CD4-positive, alpha-beta memory T cell (primary cell): Measurements from ENCODE around the gene GTF3C1. TPM values are rescaled to one million over a fixed set of nuclear protein-coding genes. Genes with fewer than 3 reads are reported as not detected.

ENCODE experiments used
- CTCF ChIA-PET: fragments of 350-600 bp; sonication (Branson Sonifier 250); formaldehyde crosslinking; loops from one replicate; lab custom pipeline; 2021; ENCODE audit warnings: inconsistent platforms; ENCODE audit not compliant: partially characterized antibody; lab: Charles Lee
- POLR2A ChIA-PET: fragments of 350-600 bp; sonication (Branson Sonifier 250); formaldehyde crosslinking; loops from one replicate; lab custom pipeline; 2021; ENCODE audit not compliant: partially characterized antibody; lab: Charles Lee
- DNase-seq, 5 donors: peaks; one replicate each; pipeline versions ENCODE4 v3.0.0 to v3.0.0-alpha.2; 2020 to 2022; ENCODE audit warnings: mixed read lengths in 1 of 5
- H3K27ac ChIP-seq: one replicate; pipeline ENCODE4 v1.7.0; 2013; ENCODE audit warnings: low read depth, low read length
- H3K27me3 ChIP-seq: 2 replicates; pipeline ENCODE4 v1.7.0; 2013; ENCODE audit warnings: mild to moderate bottlenecking, low read length, moderate library complexity; ENCODE audit not compliant: insufficient read depth
- H3K36me3 ChIP-seq: 2 replicates; pipeline ENCODE4 v1.7.0; 2013; ENCODE audit warnings: mild to moderate bottlenecking, low read length, moderate library complexity; ENCODE audit not compliant: insufficient read depth
- H3K4me1 ChIP-seq: 2 replicates; pipeline ENCODE4 v1.7.0; 2013; ENCODE audit warnings: mild to moderate bottlenecking, low read length, moderate library complexity; ENCODE audit not compliant: insufficient read depth
- H3K4me3 ChIP-seq, 2 donors: one replicate each; pipeline ENCODE4 v1.7.0; 2013; ENCODE audit warnings: low read length in 2 of 2, mild to moderate bottlenecking in 1 of 2
- H3K9me3 ChIP-seq, 2 donors: one replicate each; pipeline ENCODE4 v1.7.0; 2013; ENCODE audit warnings: low read length in 2 of 2, control low read depth in 1 of 2; ENCODE audit not compliant: control insufficient read depth in 1 of 2
- H3K27ac Mint-ChIP-seq, 7 donors: one replicate each; pipeline ENCODE4 v1.8.0; 2020 to 2021; ENCODE audit warnings: mixed read lengths in 7 of 7, mild to moderate bottlenecking in 6 of 7, inconsistent platforms in 3 of 7, moderate library complexity in 3 of 7
- H3K27me3 Mint-ChIP-seq, 2 donors: one replicate each; pipeline ENCODE4 v1.8.0; 2020 to 2021; ENCODE audit warnings: mixed read lengths in 2 of 2
- H3K36me3 Mint-ChIP-seq, 2 donors: one replicate each; pipeline ENCODE4 v1.8.0; 2020 to 2021; ENCODE audit warnings: mixed read lengths in 2 of 2, inconsistent platforms in 1 of 2, mild to moderate bottlenecking in 1 of 2
- H3K4me1 Mint-ChIP-seq, 4 donors: one replicate each; pipeline ENCODE4 v1.8.0; 2020 to 2021; ENCODE audit warnings: mixed read lengths in 4 of 4, mild to moderate bottlenecking in 1 of 4
- H3K4me3 Mint-ChIP-seq, 8 donors: one replicate each; pipeline ENCODE4 v1.8.0; 2020 to 2021; ENCODE audit warnings: mixed read lengths in 8 of 8, mild to moderate bottlenecking in 7 of 8, moderate library complexity in 6 of 8, inconsistent platforms in 3 of 8
- H3K9me3 Mint-ChIP-seq, 8 donors: one replicate each; pipeline ENCODE4 v1.8.0; 2020 to 2021; ENCODE audit warnings: mixed read lengths in 8 of 8, mild to moderate bottlenecking in 5 of 8, inconsistent platforms in 3 of 8, moderate library complexity in 1 of 8
- intact Hi-C: fragments of 100-400 bp; cut with micrococcal nuclease; formaldehyde crosslinking; loops from one replicate; pipeline ENCODE4 v1.15.1; 2023
- polyA plus RNA-seq, 2 donors: library from polyadenylated mRNA; unstranded; fragments of 300-500 nt; fragmentation: Illumina TruSeq; gene quantifications; one replicate each; pipeline ENCODE4 v1.2.3, GENCODE V29; 2021
- total RNA-seq, 2 experiments: library from RNA; stranded (reverse); gene quantifications; one replicate each; pipeline ENCODE4 v1.2.3, GENCODE V29; 2021

GTF3C1 gene
- total and polyA plus RNA-seq, 4 experiments from 2014 or later: 4.8 to 53.1 (median 39.5) TPM

DNA sequence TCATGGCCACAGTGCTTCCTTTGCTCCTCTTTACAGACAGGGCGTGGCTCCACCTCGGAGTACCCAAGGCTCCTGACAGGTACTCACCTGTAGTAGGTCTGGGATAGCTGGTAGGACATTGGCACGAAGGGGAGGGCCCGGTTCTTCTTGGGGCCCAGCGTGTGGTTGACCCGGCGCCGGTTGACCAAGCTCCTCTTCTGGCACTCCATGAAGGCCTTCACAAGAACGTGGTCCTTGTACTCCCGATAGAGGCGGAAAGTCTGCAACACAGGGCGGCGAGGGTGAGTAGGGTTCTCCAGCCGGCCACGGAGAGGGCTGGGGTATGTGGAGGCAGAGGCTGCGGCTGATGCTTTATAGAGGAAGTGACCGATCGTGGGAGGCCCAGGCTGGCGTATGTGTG is 78.1 kb downstream of the GTF3C1 start:
- Mint-ChIP-seq H3K4me1 (peaks cover 0 to under 1% (median 0%) of the 10 kb centered on the region in 4 donors), H3K9me3 (no peaks in the 10 kb centered on the region), H3K27me3 (no peaks in the 10 kb centered on the region), H3K4me3 (no peak overlapping the region), H3K36me3 (peaks cover 70 to 88% of the 10 kb centered on the region in 2 donors), H3K27ac (no peak overlapping the region)
- H3K36me3 ChIP-seq: peaks cover 55% of the 10 kb centered on the region
- H3K27ac ChIP-seq: no peak overlapping the region
- no peak overlapping the region for H3K4me3 ChIP-seq
- intact Hi-C loops: no loop called here
- ChIA-PET POLR2A (no interaction called here), CTCF (no interaction called here)
- no peak for DNase-seq
- H3K9me3 ChIP-seq: no peaks in the 10 kb centered on the region
- no peaks in the 10 kb centered on the region for H3K27me3 ChIP-seq
- H3K4me1 ChIP-seq: no peaks in the 10 kb centered on the region

DNA sequence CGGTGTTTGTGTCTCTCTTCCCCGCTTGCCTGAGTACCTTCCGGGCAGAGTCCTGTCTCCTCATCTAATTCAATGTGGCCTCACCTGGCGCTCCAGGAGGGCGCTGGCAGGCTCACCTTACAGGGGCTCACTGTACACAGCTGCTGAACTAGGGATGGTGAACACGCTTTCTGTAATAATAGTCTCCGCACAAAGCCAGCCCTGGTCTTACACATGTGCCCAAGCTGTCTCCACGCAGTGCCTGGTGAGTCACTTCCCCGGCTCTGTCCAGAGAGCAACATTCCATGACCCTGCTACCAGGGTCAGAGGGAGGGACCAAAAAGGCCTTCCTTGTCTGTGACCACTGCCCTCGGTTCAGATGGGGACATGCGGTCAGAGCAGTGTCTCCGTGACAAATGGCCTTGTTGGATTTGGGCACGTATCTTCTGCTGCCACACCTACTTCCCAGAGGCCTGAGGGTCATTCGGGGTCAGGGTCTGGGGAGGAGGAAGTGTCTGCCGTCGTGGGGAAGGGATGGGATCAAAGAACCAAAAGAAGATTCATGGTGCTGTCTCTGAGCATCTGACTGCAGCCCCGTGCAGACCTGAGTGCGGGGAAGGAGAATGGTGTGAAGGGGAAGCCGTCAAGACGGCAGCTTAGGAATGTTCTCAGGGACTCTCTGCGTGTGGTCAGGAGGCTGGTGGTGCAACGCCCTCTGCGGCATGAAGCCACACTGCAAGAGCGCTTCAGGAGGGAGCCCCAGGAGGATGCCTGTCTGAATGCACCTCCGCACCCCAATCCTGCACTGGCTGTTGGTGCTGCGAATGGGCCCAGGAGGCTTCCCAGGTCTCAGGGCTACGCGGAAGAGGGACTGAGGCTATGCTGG is 78.9 kb downstream of the GTF3C1 start:
- Histone ChIP-seq H3K36me3 (peaks cover 52% of the 10 kb centered on the region), H3K27ac (no peak overlapping the region), H3K4me1 (no peaks in the 10 kb centered on the region), H3K27me3 (no peaks in the 10 kb centered on the region), H3K9me3 (no peaks in the 10 kb centered on the region), H3K4me3 (no peak overlapping the region)
- POLR2A ChIA-PET: no interaction called here
- Mint-ChIP-seq H3K4me1 (peaks cover 3 to 8% (median 7%) of the 10 kb centered on the region in 4 donors), H3K27me3 (no peaks in the 10 kb centered on the region), H3K4me3 (no peak overlapping the region), H3K9me3 (no peaks in the 10 kb centered on the region), H3K36me3 (peaks cover 69 to 88% of the 10 kb centered on the region in 2 donors), H3K27ac (peak overlapping the region in 2 of 7 donors; percentile 82 to 85)
- CTCF ChIA-PET: no interaction called here
- intact Hi-C loops: no loop called here
- DNase-seq: no peak

GRCh38 chr16:27468941-27469531 is 80.7 kb downstream of the GTF3C1 start:
- ChIA-PET CTCF (no interaction called here), POLR2A (no interaction called here)
- Histone ChIP-seq H3K27ac (no peak overlapping the region), H3K4me1 (peaks cover 9% of the 10 kb centered on the region), H3K9me3 (no peaks in the 10 kb centered on the region), H3K27me3 (no peaks in the 10 kb centered on the region), H3K36me3 (peaks cover 46% of the 10 kb centered on the region), H3K4me3 (no peak overlapping the region)
- no peaks in the 10 kb centered on the region for H3K9me3 Mint-ChIP-seq
- H3K27ac Mint-ChIP-seq: peak overlapping the region in 2 of 7 donors; percentile 42 to 76
- intact Hi-C loops: no loop called here
- peaks cover 9 to 25% (median 18%) of the 10 kb centered on the region in 4 donors for H3K4me1 Mint-ChIP-seq
- peaks cover 64 to 81% of the 10 kb centered on the region in 2 donors for H3K36me3 Mint-ChIP-seq
- no peaks in the 10 kb centered on the region for H3K27me3 Mint-ChIP-seq
- no peak overlapping the region for H3K4me3 Mint-ChIP-seq
- no peak for DNase-seq

DNA sequence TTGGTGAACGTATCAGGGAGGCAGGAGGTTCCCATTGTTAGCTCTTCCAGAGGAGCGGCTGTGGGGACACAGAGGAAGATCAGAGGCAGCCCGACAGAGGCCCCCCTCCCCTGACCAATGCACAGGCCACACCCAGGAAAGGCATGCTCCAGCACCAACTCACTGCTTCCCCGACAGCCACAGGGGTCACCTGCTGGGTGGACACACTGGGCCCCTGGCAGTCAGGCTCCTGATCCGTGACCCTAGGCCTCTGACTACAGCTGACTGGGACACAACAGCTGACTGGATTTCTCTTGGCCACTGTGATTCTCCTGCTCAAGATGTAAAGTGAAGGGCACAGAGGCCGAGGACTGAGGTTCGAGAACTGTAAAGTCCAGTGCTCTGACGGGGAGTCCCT is 84.2 kb downstream of the GTF3C1 start:
- Mint-ChIP-seq H3K4me3 (peak overlapping the region in 2 of 8 donors; percentile 6 to 20), H3K27me3 (no peaks in the 10 kb centered on the region), H3K9me3 (no peaks in the 10 kb centered on the region), H3K4me1 (peaks cover 16 to 51% (median 34%) of the 10 kb centered on the region in 4 donors), H3K36me3 (peaks cover 52 to 62% of the 10 kb centered on the region in 2 donors), H3K27ac (peak overlapping the region; percentile 72 to 95 (median 88))
- DNase-seq: no peak
- H3K4me1 ChIP-seq: peaks cover 42% of the 10 kb centered on the region
- H3K27me3 ChIP-seq: no peaks in the 10 kb centered on the region
- no peak overlapping the region for H3K27ac ChIP-seq
- no peaks in the 10 kb centered on the region for H3K9me3 ChIP-seq
- POLR2A ChIA-PET: interaction anchor here (1.2 to 4.3 kb wide), 3 partner anchors 14 to 19 kb away, joined by 4 to 24 read pairs (median 4); no protein-coding TSS in a partner anchor
- CTCF ChIA-PET: interaction anchor here (1.1 kb wide), 1 partner anchor 90 kb away, joined by 3 read pairs; no protein-coding TSS in a partner anchor
- intact Hi-C loops: no loop called here
- H3K36me3 ChIP-seq: peaks cover 39% of the 10 kb centered on the region
- H3K4me3 ChIP-seq: no peak overlapping the region

DNA sequence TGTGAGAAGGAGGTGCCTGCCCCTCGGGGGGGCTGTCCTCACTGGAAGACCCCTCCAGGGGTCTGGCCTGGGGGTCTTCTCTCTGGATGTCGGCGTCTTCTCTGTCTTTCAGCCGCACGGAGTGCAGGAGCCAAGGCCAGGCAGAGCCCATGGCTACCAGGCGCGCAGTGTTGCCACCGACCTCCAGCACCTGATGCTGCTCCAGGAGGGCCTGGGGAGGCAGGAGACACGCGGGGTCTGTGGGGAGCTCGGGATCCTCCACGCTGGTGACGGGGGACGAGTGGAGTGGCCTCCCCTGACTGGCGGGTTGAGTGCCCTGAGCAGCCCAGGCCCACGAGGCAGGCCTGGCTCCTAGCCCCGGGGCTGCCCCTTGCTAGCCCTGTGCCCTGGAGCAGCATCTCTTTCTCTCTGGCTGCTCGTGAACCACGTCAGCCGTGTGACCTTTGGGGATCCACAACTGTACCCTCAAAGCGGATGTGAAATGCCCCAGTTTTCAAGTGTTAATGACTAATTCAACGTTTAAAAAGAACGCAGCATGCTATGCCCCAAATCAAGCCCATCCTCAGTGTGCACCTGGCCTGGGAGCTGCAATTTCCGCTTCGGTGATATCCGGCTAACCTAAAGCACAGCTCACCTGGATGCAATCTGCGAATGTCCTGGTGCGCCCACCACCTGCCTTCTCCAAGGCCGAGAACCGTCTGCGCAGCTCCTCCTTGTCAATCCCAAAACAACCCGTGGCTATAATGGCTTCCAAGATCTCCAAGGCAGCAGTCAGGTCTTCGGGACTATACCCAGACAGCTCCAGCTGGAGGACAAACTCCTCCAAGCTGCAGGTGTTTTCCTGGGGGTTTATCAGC is 84.9 kb downstream of the GTF3C1 start:
- CTCF ChIA-PET: interaction anchor here (1.1 to 3.9 kb wide), 3 partner anchors 13 to 295 kb away, joined by 3 to 21 read pairs (median 4); no protein-coding TSS in a partner anchor
- Mint-ChIP-seq H3K27me3 (no peaks in the 10 kb centered on the region), H3K36me3 (peaks cover 46 to 57% of the 10 kb centered on the region in 2 donors), H3K4me1 (peaks cover 16 to 52% (median 36%) of the 10 kb centered on the region in 4 donors), H3K27ac (peak overlapping the region; percentile 72 to 95 (median 88)), H3K9me3 (no peaks in the 10 kb centered on the region), H3K4me3 (peak overlapping the region in 4 of 8 donors; percentile 20 to 48 (median 34))
- POLR2A ChIA-PET: interaction anchor here (1.2 to 4.3 kb wide), 9 partner anchors 13 to 291 kb away, joined by 3 to 24 read pairs (median 4); partner anchors contain the start of gene IL21R
- H3K27ac ChIP-seq: peak overlapping the region; percentile 27
- peaks cover 33% of the 10 kb centered on the region for H3K36me3 ChIP-seq
- no peaks in the 10 kb centered on the region for H3K9me3 ChIP-seq
- intact Hi-C loops: no loop called here
- no peaks in the 10 kb centered on the region for H3K27me3 ChIP-seq
- H3K4me1 ChIP-seq: peaks cover 48% of the 10 kb centered on the region
- no peak overlapping the region for H3K4me3 ChIP-seq
- DNase-seq: peak in 1 of 5 donors; percentile 29

DNA sequence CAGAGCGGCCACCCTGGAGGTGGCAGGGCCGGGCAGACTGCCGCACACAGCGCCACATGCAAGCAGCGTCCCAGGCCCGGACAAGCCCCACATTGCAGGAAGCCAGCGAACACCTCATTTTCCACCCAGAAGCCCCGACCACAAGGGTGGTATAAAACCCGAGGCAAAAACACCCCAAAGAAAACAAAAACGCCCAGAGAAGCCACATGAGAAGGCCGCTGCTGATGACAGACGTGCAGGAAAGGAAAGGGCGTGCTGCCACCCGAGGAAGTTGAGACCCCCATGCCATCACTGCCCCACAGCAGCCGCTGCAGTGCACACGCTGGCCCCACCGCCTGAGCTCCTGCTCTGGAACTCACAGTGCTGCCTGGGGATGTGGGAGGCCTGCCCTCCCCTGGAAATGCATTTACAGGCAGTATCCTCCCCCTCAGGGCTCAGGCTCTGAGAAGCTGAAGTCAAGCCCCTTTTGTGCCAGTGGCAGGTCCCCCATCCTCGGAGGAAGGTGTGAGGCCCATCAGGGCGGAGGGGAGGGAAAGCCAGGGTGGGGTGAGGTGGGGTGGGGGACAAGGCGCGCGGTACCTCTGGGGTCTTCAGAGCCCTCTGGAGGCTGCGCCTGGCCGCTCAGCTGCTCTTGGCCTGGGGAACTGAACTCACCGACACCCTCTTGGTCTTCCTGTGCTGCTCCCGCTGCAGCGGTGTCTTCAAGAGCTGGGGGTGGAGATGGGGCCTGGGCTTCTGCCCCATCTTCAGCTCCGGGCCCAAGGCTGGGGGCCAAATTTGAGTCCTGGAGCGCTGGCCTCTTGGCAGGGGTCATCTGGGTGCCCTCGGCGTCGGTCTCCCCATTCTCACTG is 85.7 kb downstream of the GTF3C1 start:
- CTCF ChIA-PET: interaction anchor here (1.1 to 3.9 kb wide), 5 partner anchors 12 to 294 kb away, joined by 3 to 21 read pairs (median 4); no protein-coding TSS in a partner anchor
- Mint-ChIP-seq H3K9me3 (no peaks in the 10 kb centered on the region), H3K27ac (peak overlapping the region; percentile 85 to 97 (median 94)), H3K4me1 (peaks cover 22 to 57% (median 41%) of the 10 kb centered on the region in 4 donors), H3K36me3 (peaks cover 42 to 53% of the 10 kb centered on the region in 2 donors), H3K27me3 (no peaks in the 10 kb centered on the region), H3K4me3 (peak overlapping the region; percentile 59 to 81 (median 71))
- DNase-seq: peak; percentile 69 to 80 (median 77)
- POLR2A ChIA-PET: interaction anchor here (0.9 to 4.3 kb wide), 13 partner anchors 12 to 290 kb away, joined by 3 to 24 read pairs (median 4); partner anchors contain the start of genes GTF3C1, IL21R, KATNIP and KDM8
- no peaks in the 10 kb centered on the region for H3K9me3 ChIP-seq
- peak overlapping the region; percentile 27 for H3K27ac ChIP-seq
- H3K4me1 ChIP-seq: peaks cover 52% of the 10 kb centered on the region
- peaks cover 24% of the 10 kb centered on the region for H3K36me3 ChIP-seq
- intact Hi-C loops: no loop called here
- H3K27me3 ChIP-seq: no peaks in the 10 kb centered on the region
- H3K4me3 ChIP-seq: peak overlapping the region in 1 of 2 donors; percentile 9
